Activated effector memory CD4-positive, alpha-beta T cell treated with Interleukin-2 at 50 U/mL for 16 hours (primary cell): ENCODE data around the gene OR5K1.

Experiments used
- DNase-seq: peaks from one replicate; pipeline ENCODE4 v3.0.0-alpha.2; 2020

OR5K1 gene

GRCh38 chr3:98518816-98519215 lies 55.8 kb downstream of the OR5K1 start:
- no peak for DNase-seq

GRCh38 chr3:98519351-98519750 lies 56.4 kb downstream of the OR5K1 start:
- DNase-seq: no peak

- peak; percentile 38 for DNase-seq
Measured at GRCh38 chr3:98521897-98522543, 59.0 kb downstream of the OR5K1 start.
